Activated CD4-positive, alpha-beta T cell treated with anti-CD3 and anti-CD28 coated beads, Interleukin-2, amount 50 U/mL, for 48 hours (primary cell): Measurements from ENCODE around the gene IFNA6.

ENCODE experiments used
- DNase-seq, 2 experiments: peaks; one replicate each; pipeline ENCODE4 v3.0.0-alpha.2; 2020

The IFNA6 gene

DNA sequence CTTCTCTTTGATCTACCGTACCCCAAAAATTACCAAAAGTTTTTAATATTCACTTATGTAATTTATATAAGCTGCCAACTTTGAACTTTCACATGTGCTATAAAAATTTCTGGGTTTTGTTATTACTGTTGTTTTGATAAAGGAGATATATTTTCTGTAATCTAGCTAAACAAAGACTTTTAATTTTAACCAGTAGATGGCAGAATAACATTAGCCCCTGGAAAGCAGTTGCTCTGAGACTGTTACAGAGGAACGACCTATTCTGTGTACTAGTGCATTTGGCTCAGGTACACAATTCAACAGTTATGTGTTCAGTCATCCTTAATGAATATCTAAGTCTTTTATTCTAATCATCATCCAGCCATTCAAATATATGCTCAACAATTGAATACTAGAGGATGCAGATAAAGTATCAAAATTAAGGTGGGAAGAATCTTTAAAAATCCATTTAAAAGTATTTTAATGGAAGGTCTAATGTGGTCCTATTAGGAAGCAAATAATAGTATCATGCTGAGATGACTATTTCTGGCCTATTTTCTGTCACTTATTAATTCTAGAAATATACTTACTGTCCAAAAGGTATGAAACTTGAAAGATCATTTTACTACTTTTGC is 24.1 kb downstream of the IFNA6 start:
- no peak for DNase-seq

DNA sequence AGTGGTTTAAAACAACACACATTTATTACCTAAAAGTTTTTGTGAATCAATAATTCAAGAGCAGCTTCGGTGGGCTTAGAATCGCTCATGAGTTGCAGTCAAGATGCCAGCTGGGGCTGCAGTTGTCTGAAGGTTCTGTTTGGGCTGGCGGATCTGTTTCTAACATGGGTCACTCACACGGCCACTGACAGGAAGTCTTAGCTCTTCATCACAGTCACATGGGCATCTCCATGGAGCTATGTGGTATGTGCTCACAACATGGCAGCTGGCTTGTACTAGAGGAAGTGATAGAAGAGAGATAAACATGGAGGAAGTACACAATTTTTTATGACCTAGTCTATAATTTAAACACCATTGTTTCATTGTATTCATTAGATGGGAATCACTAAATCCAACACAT is 26.6 kb downstream of the IFNA6 start:
- no peak for DNase-seq

DNA sequence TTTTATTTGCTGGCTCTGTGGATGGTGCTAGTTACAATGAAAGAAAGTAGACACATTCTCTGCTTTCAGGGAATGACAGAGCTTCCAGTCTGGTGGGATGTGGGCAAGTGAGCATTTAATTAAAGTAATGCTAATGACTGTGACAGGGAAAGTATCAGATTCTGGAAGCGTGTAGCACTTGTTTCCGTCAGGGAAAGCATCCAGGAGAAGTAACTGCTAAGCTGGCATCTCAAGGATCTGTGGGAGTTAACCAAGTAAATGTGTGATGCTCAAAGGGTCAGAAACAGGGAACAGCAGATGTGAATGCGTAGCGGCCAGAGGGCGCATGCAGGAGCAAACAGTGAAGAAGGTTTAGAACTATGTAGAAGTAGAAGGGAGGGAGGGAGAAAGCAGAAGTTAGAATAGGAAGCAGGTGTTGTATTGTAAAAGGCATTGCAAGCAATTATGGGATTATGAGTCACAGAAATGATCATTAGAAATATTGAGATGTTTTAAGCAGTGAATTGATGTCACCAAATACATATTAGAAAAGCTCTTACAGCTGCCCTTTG is 27.7 kb downstream of the IFNA6 start:
- DNase-seq: no peak

DNA sequence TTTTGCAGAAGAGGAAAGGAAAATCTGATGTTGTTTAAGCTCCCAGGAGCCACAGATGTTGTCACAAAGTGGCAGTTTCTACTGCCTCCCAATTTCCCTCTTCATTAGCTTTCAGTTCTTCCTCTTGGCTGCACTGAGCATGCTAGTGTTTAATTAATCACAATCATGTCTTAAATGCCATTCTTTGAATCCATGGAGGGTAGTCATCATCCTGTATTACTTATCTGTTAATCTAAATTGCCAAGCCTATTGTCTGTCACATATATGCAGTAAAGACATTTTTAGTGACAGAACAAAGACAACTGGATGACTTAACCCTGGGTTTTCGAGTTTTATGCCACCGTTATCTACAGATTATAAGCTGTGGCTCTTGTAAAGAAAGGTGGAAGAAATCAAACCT is 30.2 kb downstream of the IFNA6 start:
- no peak for DNase-seq

DNA sequence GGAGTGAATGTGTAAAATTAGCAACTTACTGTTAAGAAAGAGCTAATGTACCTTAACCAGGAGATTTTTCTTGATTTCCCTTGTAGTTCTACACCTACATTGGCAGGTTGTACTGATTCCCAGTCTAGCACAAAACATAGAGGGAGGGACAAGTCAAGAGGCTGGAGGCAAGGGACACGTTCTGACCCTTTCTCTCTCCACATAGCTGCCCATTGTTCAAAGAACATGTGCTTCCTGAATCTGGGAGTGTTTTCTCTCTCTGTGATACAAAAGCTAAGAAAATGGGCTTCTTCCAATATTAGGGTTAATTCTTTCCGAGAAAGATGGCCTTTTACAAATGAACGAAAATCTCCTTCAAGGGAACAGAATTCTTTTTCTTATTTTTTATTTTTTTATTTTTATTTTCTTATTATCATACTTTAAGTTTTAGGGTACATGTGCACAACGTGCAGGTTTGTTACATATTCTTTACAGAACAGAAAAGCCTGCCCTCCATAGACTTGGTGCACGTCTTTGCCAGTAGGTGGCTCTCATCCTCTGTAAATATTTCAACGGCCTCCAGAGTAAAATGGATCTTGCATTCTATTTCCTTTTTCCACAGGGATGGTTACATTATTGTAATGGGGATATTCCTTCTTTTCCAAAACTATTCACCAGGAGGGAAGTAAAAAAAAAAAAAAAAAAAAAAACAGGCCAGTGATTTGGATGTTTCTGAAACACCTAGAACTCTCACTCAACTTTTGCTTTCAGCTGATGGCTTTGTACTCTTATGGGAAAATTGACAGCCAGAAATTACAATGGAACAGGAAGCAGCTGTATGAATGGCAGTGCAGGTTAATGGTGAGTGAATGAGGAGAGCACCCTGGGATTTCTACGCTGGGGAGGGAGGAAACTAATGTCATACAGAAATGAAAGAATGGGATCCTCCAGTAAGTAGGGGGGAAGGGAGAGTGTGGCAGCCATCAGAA is 32.4 kb downstream of the IFNA6 start:
- peak; percentile 17 to 28 for DNase-seq

DNA sequence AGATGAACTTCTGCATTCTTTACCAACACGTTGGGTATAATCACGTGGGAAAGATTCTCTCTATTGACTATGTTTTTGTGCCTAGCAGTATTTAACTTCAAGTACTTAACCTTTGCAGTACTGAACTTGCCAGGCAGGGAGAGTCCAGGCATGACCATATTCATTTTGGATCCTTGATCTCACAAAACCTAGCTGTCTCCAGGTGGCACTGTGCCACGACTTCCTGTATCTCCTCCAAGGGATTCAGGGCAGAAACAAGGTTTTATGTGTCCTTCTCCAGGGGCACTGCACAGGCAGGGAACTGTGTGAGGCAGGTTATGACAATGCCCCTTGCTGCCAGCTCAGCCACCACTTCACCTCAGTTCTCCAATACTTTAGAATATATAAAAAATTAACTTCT is 33.8 kb downstream of the IFNA6 start:
- no peak for DNase-seq

DNA sequence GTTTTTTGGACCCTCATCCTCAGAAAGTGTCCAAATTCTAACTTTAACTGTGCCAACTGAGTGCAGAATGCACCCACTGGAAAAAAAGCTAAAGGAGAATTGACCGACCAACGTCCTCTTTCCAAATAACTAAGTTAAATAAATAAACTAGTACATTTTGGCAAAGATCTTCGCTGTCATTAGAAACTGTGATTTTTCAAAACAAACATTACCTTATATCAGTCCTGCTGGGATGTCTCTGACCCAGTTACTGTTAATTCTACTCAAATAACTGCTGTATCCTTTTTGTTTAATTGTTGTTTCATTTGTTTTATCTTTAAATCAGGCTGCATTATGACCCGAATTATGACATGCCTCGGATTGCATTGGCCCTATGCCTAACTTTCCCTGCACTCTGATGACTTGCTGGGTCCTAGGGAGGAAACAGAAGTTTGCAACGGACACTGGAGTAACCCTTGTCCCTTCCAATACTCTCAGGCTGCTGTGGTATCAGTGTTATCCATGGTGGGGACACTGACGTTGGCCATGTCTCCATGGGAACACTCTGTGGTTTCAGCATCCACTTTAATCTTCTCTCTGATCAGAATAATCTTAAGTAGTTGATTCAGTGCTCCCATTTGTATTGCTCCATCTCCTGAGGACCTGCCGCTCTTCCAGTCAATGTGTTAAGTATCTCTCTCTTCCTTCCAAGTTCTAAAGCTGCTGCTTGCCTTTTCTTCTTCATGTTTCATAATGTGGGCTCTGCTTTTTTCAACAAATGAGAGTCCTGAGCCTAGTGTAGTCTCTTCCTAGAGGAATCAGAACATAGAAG is 34.5 kb downstream of the IFNA6 start:
- DNase-seq: no peak

DNA sequence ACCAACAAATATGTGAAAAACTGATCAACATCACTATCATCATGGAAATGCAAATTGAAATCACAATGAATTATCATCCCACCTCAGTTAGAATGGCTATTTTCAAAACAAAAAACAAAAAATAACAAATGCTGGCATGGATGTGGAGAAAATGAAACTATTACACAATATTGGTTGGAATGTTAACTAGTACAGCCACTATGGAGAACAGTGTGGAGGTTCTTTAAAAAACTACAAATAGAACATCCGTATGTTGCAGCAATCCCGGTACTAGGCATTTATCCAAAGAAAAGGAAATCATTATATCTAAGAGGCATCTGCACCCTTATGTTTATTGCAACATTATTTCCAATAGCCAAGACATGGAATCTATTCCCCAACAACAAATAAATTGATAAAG is 36.5 kb downstream of the IFNA6 start:
- no peak for DNase-seq

DNA sequence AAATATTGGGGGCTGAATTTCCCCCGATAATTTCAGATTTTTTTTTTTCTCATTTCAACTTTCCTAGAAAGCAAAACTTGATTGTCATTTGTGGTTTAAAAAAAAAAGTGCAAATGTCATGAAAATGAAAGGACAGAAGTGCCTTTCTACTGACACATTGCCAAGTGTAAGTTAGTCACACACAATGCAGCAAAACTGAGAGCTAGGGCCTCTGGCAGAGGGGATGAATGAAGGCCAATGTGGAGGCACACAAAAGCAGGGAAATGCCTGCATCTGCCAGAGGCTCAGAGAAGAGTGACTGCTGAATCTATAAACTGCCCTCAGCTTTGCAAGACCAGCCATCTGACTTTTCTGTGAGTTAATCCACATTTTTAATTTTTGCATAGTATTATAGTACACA is 38.8 kb downstream of the IFNA6 start:
- no peak for DNase-seq

DNA sequence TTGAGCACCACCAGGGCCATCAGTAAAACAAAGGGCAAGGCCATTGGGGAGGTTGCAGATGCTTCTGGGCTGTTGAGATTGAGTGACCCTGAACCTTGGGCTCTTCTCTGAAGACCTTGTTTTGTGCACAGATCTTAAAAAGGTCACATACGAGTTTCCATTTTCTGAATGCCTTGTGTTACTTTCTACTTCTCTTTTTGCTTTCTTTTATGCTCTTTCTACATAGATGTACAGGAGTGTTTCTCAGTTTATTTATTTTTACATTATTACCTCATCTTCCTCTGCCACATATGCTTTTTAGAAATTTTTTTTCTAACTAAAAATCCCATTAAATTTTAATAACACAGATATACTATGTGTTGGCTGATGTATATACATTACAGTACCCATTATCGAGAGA is 45.5 kb downstream of the IFNA6 start, which contains the start of gene IFNA5:
Gene IFNA5 (minus strand): TSS at position 101 of the 400 bp plus-strand sequence. CDS start 57 bp downstream, at position 44.
- no peak for DNase-seq
